Measurements from ENCODE around the gene DYSF.

The DYSF gene

DNA sequence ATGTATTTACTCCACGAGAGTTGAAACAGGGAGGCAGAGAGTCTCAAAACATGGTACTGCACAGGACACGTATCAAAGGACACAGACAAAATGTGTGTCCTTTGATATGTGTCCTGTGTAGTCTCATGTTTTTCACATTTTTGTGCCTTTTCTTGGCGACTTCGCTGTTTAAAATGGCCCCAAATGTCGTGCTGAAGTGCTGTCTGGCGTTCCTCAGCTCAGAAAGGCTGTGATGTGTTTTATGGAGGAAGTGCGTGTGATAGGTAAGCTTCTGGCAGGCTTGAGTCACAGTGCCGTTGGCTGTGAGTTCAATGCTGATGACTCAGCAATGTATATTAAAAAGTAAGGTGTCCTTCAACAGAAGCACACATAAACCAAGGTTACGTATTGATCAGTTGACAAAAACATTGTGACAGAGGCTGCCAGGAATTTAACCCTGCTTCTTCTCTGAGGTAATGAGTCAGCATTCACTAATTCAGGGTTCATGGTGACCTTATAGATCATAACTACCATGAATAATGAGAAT, 78.2 kb downstream of the DYSF start:
- no peak for DNase-seq

DNA sequence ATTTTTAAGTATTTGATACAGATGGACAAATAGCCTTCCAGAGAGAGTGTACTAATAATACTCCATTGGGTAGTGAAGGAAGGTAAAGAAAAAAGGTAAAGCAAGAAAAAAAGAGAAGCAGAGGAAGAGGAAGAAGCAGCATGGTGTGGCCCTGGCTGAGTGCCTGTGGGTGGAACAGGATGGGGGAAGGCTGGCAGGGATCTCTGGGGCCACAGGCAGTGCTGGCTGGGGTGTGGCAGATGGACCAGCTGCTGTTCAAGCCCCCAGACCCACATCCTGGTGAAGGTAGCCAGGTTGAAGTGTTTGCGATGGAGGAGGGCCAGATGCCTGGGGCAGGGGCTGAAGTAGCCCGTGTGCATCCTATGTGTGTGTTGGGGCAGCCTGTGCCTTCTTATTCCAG, 79.0 kb downstream of the DYSF start:
- DNase-seq: no peak

DNA sequence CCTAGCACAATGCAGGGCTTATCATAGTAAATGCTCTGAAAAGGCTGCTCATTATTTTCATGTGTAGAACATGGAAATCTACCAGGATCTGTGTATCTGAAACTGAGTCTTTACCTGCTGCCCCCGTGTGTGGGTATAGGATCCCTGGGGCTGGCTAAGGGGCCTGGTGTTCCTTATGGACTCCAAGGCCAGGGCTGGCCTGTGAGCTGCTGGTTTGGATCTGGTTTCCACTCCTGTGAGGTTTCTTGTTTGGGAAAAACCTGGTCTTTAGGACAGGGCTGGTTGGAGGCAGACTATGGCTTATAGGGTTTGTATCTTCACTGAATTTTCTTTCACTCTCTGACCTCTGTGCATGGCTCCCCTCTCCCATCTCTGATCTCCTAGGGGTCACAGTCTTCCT, 80.8 kb downstream of the DYSF start:
- no peak for DNase-seq

DNA sequence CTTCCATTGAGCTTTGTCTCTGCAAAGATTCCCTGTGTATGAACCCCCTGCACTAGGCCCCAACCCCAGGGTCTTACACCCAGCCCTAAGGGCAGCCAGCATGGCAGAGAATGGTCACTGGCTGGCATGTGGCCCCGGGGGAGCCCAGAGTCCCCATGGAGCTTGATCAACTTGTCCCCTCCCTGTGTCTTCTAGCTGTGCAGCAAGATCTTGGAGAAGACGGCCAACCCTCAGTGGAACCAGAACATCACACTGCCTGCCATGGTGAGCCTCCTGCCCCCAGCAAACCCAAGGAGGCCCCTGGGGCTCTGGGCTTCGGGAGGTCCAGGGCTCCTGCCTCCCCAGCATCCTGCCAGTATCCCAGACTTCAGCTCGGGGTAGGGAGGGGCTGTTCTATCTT, 81.5 kb downstream of the DYSF start:
- no peak for DNase-seq

DNA sequence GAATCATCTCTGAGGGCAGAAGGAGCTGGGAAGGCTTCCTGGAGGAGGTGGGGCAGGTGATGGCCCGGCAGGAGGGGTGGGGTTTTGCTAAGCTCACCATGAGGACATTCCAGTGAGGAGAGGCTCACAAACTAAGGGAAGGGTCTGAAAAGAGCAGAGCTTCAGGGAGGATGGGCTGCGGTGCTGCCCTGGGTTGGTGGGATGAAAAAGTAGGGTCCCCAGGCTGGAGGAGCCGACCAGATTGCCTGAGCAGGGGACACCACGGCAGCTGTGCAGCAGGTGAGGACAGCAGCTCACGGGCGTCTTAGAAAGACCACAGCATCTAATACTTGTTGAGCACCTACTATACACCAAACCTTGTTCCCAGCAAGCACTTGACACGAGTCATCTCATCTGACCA, 82.2 kb downstream of the DYSF start:
- DNase-seq: no peak

DNA sequence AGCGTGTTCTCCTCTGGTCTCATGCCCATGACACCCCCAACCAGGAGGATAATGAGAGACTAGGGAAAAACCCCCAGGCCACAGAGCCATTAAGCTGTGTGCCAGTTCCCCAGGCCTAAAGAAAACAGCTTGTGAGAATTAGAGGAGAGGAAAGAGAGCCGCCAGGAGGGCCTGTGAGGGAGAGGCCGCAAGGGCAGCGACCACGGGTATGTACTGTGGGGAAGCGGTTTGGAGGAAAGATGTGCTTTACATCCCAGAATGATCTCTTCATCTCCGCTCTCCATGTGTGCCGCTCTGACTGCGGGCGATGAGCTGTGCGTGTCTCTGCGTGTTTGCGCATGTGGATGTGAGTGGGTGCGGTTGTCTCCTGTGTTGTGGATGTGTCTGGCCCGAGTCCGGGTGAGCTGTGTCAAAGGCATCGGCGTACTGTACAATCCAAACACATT, 82.9 kb downstream of the DYSF start:
- no peak for DNase-seq

DNA sequence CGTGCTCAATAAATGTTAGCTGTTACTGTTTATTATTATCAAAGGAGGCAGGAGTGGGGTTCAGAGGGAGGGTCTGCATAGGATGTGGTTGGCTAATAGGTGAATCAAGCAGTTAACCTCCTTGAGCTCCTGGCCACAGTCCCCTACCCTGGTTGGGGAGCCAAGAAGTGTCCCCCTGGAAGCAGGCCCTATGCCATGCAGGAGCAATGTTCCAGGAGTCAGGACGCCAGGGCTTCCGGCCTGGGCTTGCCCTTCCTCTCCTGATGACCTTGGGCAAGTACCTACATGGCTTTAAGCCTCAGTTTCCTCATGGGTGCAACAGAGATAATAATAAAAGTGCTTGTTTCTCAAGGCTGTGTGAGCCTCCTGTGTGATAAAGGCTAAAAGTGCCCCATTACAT, 84.9 kb downstream of the DYSF start:
- DNase-seq: no peak

DNA sequence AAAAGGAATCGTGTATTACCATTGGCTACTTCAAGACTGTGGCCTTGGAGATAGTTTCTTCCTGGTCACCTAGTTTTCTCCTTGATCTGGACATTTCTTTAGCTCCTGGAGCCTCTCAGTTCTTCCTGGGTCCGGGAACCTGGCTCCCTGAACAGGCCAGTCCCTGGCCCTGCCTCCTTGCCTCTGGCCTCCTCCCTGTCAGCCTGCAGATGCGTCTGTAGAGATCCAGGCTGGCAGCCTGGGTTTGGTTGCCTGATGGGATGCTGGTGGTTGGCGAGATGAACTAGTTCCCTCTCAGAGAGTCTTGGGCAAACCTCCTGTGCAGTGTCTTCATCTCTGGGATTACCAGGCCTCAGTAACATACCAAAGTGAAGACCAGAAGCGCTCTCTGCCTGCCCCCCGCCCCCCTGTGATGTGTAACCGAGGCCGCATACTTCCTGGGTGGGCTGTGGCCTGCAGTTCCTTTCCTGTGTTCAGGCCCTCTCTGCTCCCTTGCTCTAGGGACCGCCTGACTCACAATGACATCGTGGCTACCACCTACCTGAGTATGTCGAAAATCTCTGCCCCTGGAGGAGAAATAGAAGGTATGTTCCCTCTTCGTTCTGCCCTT, 85.4 kb downstream of the DYSF start:
- no peak for DNase-seq

DNA sequence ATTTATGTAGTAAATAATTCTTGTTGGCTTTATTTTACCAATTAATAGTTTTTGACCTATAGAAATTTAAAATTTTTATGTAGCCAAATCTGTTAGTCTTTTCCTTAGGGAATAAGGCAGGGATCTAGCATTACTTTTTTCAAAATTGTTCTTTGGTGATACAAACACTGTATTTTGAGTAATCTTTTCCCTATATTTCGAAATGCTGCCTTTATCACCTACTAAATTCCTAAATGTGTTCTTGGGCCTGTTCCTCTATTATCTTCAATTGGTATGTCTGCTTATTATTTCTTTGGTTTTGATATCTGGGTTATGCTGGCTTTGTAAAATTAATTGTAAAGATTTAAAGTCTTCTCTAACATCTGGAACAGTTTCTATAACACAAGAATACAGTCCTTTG, 87.5 kb downstream of the DYSF start:
- DNase-seq: no peak

DNA sequence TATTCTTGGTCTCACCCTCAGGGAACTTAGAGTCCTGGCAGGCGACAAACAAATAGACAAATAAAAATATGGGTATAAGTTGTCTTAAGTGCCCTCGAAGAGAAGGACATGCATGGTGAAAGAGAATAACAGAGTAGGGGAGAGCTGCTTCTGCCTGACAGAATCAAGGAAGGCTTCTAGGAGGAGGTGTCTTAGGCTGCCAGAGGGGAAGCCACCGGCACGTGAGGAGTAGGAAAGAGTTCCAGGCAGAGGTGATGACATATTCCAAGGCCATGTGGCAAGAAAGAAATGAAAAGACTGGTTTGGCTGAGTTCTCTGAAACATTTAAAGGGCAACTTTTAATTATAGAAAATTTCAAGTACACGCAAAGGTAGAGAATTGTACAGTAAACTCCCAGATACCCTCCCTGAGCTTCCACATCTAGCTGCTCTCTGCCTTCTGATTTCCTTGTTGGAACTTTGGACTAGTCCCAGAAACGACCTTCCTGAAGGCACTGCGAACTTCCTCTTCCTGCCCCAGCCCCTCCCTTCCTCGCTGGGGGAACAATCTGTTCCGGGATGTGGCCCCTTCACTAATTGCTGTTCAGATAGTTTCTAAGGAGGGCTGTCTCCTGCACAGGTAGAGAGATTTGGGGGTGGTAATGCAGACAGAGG, 91.7 kb downstream of the DYSF start:
- no peak for DNase-seq

DNA sequence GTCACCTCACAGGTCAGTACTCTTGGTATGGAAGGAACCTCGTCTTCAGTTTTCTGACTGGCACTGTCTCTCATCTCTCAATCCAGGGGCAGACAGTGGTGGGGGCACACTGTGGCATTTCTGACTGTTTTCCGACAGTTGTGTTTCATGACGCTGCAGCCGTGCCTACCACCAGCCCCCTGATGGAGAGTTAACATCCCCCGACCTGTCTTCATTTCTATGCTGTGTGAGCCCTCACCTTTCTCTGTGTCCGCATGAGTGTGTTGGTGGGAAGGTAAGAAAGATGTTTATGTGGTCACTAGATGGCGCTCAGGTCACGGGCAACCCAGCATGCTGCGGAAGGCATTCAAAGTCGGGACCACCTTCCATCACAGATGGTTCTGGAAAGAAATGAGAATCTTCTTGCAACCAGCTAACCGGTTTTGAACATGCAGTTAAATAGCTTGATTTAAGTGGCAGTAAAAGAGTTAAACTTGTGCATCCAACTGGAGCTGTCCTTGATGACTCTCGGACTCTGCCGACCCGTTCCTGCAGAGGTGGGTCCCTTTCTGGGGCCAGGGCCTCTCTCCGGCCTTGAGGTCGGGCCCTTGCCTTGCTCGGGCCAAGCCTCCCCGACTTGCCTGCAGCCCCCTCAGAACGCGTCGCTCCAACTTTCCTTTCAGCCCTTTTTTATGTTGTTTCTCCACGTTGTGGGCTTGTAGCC, 92.4 kb downstream of the DYSF start:
- DNase-seq: peak; percentile 63

DNA sequence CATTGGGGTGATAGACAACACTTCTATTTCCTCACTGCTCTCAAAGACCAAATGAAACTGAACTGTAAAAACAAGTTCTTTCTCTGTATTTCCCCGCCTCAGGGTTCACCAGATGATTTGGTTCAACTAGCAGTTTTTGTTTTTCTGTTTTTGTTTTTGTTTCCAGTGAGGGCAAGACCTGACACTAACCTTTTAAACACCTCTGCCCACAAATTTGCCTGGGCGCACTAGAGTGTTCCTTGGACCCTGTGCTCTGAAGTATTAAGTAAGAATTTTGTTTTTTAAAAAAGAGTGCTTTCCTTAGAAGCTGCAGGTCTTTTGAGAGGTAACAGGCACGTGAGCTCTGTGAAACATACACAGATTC, 92.9 kb downstream of the DYSF start:
- DNase-seq: no peak

DNA sequence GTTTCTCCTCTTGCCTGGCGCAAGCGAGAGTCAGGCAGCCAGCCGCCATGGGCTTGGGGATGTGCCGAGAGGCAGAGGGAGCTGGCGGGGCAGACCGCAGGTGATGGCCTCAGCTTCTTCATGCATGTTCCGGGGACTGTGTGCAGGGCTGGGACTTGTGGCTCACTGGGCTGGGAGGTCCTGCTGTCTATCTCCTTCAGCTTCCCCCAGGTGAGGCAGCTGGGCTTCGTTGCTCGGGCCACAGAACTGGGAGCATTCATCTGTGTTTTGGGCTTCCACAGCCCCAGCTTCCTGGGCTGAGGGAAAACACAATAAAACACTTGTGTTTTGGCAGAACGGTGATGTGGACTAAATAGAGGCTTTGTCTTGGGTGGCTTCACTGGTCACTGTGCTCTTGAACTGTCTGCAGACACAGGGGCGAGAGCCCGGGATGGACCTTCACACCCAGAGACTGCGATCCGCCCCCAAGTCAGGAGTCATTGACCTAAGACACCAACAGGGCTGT, 93.5 kb downstream of the DYSF start:
- DNase-seq: no peak

DNA sequence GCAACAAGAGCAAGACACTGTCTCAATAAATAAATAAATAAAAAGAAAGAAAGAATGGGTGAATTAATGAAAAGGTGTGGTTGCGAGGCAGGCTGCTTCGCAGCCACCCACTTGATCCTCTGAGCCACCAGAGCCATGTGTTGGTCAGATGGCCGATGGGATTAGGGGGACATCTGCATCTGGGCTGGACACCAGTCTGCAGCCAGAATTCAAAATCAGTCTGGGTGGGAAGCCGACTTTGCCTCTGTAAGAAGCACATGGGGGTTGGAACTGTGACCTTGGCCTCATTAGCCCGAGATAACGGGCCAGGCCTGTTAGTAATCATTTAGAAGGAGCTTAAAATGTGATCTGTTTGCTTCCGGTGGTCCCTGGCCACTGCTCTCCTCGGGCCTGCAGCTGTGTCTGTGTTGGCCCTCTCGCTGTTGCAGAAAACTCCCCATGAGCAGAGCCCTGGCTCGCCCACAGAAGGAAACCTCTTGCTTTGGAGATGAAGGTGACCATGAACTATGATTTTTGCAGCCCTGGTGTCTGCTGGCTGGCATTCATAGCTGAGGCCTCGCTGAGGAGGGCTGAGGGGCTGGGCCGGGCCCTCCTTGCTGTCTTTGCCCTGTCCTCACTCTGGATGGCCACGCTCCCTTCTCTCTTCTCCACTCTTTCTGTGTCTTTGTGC, 94.4 kb downstream of the DYSF start:
- DNase-seq: no peak

DNA sequence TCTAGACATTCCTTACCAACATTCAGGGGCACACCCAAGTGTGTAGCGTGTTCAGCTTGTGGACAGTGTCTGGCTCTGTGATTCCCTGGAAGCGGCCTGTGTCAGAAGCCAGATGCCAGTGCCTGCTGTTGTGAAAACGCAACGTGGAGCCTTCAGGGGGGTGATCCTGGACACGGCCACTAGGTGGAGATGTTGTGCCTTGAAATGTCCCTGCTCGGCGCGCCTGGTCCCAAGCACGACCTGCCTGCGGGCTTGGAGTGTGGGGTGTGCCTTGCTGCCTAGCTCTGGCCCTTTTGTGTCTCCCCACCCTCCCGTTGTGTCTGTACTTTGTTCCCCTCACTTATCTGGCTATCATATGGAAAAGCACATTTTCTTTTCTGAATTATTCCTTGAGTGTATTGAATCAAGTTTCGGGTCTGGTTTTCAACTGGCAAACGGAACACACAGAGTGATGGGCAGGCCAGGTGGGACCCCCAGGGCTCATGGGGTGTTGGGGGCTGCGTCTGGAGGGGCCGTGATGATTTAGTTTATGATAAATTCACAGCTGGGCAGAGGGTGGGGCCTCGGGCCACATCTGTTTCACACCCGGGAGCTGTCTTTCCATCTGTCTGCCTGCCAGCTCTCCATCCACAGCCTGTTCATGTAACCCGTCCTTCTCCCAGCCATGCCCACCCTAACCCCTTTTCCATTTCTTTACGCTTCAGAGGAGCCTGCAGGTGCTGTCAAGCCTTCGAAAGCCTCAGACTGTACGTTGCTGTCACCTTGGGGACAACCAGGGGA, 95.5 kb downstream of the DYSF start:
- DNase-seq: peak; percentile 5

DNA sequence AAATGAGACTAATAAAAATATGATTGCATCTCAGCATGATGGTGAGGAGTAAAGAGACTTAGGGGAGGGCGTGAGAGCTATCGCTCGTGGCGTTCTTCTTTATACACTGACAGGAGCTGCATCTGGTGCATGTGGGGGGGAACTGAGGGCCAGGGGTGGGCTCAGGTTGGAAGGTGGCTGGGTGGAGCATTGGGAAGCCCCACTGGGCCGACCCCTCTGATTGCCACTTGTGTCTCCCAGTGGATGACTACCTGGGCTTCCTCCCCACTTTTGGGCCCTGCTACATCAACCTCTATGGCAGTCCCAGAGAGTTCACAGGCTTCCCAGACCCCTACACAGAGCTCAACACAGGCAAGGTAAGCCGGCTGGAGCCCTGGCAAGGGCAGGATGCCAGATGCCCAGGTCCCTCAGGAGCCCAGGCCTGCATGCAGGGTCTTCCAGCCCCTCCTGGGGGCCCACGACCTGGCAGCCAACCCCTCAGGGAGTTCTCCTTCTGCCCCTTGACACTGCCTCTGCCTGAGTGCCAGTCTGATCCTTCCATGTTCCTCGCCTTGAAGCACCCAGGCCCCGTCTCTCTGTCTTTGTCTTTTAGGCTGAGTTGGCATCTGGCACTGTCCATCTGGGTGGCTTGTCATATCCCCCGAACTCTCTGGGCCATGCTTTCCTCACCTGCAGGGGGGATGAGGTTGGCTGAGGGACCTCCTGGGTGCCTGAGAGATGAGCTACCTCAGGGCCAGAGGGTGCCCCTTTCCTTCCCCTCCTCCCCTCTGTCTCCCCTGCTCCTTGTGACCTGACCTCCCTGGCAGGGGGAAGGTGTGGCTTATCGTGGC, 97.7 kb downstream of the DYSF start:
- DNase-seq: no peak

DNA sequence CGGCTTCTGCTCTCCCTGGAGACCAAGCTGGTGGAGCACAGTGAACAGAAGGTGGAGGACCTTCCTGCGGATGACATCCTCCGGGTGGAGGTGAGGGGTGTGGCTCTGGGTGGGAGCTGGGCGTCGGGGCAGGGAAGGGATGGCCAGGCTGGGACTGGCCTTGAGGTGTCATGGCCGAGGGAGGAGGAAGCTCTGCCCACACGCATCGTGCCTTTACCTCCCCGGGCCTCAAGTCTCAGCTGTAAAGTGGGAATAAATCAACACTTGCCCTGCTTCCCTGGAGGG, 98.2 kb downstream of the DYSF start:
- DNase-seq: no peak

DNA sequence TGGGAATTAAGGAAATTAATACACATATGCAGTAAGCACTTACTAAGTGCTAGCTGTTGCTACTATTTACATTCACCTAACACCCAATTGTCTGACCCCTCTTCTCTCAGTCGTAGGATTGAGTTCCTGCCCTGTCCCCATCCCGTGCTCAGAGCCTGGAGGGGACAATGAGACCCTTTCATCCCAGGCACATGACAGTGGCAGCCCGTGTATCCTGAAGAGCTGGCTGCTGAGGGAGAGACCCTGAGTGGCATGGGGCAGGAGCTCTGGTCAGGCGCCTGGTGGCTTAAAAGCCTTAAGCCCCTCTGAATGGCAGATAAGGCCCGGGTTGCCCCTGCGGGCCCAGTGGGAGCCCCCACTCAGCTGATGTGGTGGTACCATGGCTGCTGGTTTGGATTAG, 99.0 kb downstream of the DYSF start:
- no peak for DNase-seq

DNA sequence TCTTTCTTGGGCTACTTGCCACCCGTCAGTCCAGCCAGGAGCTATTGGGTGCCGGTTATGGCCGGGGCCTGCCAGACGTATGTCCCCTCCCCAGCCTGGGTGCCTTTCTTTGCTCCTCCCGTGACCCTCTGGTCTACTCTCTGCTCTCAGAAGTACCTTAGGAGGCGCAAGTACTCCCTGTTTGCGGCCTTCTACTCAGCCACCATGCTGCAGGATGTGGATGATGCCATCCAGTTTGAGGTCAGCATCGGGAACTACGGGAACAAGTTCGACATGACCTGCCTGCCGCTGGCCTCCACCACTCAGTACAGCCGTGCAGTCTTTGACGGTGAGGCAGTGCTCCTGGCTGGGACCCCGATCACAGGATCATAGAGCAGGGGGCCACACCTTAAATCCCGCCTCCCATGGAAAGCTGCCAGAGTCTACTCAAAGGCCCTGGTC, 99.5 kb downstream of the DYSF start:
- DNase-seq: no peak

DNA sequence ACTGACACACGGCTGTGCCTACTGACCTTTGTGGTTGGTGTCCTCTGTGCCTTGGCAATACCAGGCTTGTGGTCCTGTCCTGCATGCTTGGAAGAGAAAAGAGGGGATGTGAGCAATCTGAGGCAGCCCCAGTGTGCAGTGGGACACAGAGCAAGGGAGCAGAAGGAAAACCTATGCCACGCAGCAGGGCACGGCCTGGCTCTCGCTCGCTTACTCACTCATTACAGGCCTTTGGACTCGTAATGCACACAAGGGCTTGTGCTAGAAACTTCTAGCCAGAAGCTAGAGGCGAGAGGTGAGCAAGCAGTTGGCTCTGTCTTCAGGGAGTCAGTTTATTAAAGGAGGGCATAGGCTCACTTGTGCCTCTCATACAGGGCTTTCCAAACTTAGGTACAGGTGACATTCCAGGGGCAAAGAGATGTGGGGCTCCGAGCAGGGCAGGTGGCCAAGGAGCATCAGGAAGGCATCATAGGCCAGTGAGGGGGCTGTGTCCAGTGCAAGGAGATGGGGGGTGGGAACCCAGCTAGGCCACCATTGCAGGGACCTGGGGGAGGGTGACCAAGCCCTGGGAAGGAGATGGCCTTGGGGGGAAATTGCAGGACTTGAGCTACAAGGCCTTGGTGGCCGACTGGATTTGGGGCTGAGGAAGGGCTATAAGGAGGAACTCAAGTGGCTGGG, 100.8 kb downstream of the DYSF start:
- DNase-seq: no peak

DNA sequence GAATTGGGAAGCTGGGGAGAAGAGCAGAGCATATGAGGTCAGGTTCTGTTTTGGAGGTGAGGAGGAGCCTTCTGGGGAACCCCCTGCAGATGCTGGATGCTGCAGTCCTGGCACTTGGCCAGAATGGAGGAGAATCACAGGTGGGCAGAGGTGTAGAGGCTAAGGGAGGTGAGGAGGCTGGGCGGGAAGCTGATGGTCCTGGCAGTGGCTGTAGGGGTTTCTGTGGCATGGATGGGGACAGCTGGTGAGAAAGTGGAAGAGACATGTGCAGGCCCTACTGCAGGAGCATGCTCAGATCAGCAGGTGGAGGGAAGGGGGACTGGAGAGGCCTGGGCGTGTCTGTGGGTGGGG, 101.3 kb downstream of the DYSF start:
- no peak for DNase-seq
